IPS-15b (cell line): Measurements from ENCODE around the gene AP1G2.

Source experiments
- H3K27me3 ChIP-seq: one replicate; pipeline ENCODE4 v1.6.1; 2013; ENCODE audit warnings: low read length; ENCODE audit not compliant: control insufficient read depth, insufficient read depth
- H3K36me3 ChIP-seq: one replicate; pipeline ENCODE4 v1.6.1; 2013; ENCODE audit warnings: low read length; ENCODE audit not compliant: control insufficient read depth, insufficient read depth
- H3K4me1 ChIP-seq: one replicate; pipeline ENCODE4 v1.6.1; 2013; ENCODE audit warnings: mild to moderate bottlenecking, low read length; ENCODE audit not compliant: control insufficient read depth, insufficient read depth
- H3K4me3 ChIP-seq: one replicate; pipeline ENCODE4 v1.5.1; 2013; ENCODE audit warnings: low read depth, low read length
- H3K9ac ChIP-seq: one replicate; pipeline ENCODE4 v1.6.1; 2013; ENCODE audit warnings: low read depth, mild to moderate bottlenecking, low read length
- H3K9me3 ChIP-seq: one replicate; pipeline ENCODE4 v1.6.1; 2013; ENCODE audit warnings: mild to moderate bottlenecking, low read length; ENCODE audit not compliant: control insufficient read depth, insufficient read depth

The AP1G2 gene

GRCh38 chr14:23548351-23549318 lies 19.0 kb downstream of the AP1G2 start:
- Histone ChIP-seq H3K27me3 (no peaks in the 10 kb centered on the region), H3K4me3 (peak overlapping the region; percentile 88), H3K9ac (peak overlapping the region; percentile 17), H3K9me3 (no peaks in the 10 kb centered on the region), H3K4me1 (peaks cover 55% of the 10 kb centered on the region), H3K36me3 (no peaks in the 10 kb centered on the region)

DNA sequence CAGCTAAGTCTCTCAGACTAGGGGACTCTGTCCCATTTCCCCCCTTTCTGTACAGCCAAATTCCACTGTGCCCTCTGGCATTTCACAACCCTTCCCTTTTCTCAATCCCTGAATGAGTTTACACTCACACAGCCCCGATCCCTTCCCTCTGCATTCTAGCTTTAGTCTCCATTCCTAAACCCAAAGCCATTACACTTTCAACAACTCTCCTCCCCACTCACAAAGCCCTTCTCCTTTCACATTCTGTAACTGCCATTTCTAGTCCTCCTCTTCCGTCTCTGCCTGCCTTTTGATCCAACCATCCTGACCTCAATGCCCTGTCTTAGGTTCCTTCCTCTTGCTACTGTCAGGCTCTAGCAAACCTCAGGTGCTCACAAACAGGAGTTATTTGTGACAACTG lies 19.7 kb downstream of the AP1G2 start:
- peaks cover 61% of the 10 kb centered on the region for H3K4me1 ChIP-seq
- H3K9ac ChIP-seq, result peak overlapping the region; percentile 17
- H3K36me3 ChIP-seq, result no peaks in the 10 kb centered on the region

GRCh38 chr14:23546450-23547035 lies 21.0 kb downstream of the AP1G2 start:
- no peak overlapping the region for H3K9ac ChIP-seq
- H3K27me3 ChIP-seq, result no peaks in the 10 kb centered on the region
- peaks cover 61% of the 10 kb centered on the region for H3K4me1 ChIP-seq
- peaks cover 6% of the 10 kb centered on the region for H3K36me3 ChIP-seq
- H3K9me3 ChIP-seq, result no peaks in the 10 kb centered on the region
- H3K4me3 ChIP-seq, result no peak overlapping the region

More for the DNA sequence above, 19.7 kb downstream of the AP1G2 start:
- Histone ChIP-seq H3K9me3 (no peaks in the 10 kb centered on the region), H3K4me3 (no peak overlapping the region), H3K27me3 (no peaks in the 10 kb centered on the region)

DNA sequence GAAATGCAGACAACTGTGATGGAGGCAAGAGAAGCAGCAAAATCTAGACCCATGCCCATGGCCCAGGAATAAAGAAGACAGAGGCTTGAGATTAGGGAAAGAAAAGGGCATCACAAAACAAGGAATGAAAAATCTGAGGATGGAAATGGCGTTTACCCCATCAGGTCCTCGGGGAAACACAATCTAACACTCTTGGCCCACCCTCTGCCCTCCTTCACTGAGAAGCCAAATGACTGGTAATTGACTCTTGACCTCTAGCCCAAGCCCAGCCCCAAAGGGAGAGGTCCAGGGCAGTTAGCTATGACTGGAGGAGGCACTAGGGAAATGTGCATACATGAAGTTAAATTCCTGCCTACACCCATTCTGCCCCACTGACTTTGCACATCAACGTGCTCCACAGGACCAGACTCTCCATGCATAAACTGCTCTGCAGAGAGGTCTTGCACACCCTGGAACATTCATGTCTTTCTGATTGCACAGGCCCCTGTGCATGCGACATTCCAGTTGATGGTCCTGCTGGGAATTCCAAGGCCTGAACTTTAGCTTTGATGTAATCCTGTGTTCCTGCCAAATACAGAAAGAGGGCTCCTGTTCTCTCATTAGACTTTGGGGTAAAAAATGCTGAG lies 21.7 kb downstream of the AP1G2 start:
- Histone ChIP-seq H3K9me3 (no peaks in the 10 kb centered on the region), H3K4me3 (peak overlapping the region; percentile 50), H3K27me3 (no peaks in the 10 kb centered on the region), H3K9ac (peak overlapping the region; percentile 48), H3K4me1 (peaks cover 61% of the 10 kb centered on the region), H3K36me3 (peaks cover 6% of the 10 kb centered on the region)

DNA sequence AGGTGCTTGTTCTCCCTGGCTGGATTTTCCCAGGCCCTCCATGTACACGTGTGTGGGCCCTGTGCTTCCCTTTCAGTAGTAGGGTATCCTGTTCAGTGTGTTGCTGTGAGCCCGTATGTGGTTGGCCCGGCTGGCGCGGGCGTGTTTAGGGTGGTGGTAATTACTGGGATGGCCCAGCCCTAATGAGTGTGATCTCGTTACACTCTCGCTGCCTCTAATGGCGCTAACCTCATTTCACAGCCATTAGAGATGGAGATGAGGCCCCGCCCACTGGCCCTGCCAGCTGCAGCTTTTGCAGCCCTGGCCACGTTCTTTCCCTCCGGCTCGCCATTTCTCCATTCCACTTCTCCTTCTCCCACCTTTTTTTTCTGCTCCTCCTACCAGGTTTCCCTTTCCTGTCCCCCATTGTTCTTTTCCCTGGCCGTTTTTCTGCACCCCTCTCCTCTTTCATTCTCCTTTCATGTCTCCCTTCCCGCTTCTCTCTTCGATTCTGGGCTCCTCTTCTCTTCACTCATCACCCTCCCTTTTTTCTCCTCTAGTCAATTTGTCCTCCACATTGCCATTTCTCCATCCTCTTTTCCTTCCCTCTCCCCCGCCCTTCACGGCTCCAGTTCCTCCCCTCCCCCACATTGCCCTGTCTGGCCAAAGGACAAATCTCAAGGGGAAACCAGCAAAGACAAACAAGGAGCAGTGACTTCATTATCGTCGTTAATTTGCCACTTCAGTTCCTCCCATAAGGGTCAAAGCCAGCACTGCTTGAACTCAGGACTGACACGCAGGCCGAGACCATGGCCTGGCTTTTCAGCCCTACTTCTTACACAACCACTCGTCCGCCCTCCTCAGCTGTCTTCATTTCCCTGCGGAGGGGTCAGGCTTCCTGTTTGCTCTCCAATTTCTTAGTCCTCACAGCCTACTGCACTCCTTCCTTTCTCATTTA lies 22.8 kb downstream of the AP1G2 start:
- Histone ChIP-seq H3K36me3 (peaks cover 6% of the 10 kb centered on the region), H3K9ac (peak overlapping the region; percentile 48), H3K27me3 (no peaks in the 10 kb centered on the region), H3K4me1 (peaks cover 59% of the 10 kb centered on the region), H3K9me3 (no peaks in the 10 kb centered on the region), H3K4me3 (peak overlapping the region; percentile 50)

GRCh38 chr14:23543403-23543802 lies 24.2 kb downstream of the AP1G2 start:
- Histone ChIP-seq H3K36me3 (peaks cover 6% of the 10 kb centered on the region), H3K4me3 (no peak overlapping the region), H3K9me3 (no peaks in the 10 kb centered on the region), H3K9ac (no peak overlapping the region), H3K4me1 (peaks cover 55% of the 10 kb centered on the region), H3K27me3 (no peaks in the 10 kb centered on the region)

DNA sequence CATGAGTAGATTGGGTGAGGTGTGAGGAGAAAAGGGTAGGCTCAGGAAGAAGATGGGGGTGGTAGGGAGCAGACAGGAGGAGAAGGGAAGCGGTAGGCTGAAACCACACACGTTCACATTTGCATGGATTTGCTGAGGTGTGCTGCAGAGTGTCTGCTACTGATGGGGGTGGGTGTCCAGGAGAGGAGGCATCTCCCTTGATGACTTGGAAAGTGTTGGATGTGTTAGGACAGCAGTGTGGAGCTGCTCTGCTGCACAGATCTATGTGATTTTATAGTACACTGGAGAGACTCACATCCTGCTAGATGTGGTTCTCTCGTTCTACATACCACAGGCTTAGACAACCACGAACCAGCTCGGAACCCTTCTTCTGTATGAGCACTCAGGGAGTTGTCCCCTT lies 25.3 kb downstream of the AP1G2 start:
- no peak overlapping the region for H3K4me3 ChIP-seq
- peaks cover 44% of the 10 kb centered on the region for H3K4me1 ChIP-seq
- no peaks in the 10 kb centered on the region for H3K27me3 ChIP-seq
- H3K9me3 ChIP-seq, result no peaks in the 10 kb centered on the region
- no peak overlapping the region for H3K9ac ChIP-seq
- peaks cover 6% of the 10 kb centered on the region for H3K36me3 ChIP-seq

GRCh38 chr14:23540141-23540469 lies 27.5 kb downstream of the AP1G2 start:
- Histone ChIP-seq H3K27me3 (no peaks in the 10 kb centered on the region), H3K9me3 (no peaks in the 10 kb centered on the region), H3K4me1 (peaks cover 33% of the 10 kb centered on the region), H3K36me3 (peaks cover 8% of the 10 kb centered on the region), H3K4me3 (no peak overlapping the region), H3K9ac (no peak overlapping the region)

DNA sequence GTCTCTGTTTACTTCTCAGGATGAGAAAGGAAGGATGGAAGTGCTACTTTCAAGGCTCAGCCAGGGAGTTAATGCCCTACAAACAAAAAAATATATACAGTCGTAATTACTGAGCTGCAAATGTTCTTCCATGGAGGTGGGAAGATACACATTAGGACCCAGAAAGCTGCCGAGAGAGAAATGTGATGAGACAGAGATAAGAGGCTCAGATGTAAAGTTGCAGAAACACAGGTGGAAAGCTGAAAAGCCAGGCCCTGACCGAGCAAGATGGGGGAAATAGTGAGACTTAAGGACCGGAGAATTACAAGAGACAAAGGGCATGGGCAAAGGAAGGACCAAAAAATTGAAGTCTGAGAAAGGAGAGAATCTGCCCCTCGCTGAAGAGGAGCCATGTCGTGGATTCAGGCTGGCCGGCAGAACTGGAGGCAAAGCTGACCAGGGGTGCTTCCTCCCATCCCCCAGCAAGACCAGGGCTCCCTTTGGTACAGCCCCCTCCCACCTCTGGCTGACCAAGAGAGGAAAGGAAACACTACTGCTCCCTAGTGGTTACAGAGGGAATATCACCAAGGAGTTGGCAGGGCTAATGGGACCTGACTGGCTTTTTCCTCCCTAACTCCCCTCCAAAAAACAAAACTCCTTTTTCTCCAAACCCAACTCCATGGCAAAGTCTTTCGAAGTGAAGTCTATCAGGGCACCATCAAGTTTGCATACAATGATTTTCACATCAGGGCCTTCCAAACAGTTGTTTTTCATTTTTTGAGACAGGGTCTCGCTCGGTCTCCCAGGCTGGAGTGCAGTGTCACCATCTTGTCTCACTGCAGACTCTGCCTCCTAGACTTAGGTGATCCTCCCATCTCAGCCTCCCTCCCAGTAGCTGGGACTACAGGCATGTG lies 28.1 kb downstream of the AP1G2 start:
- Histone ChIP-seq H3K4me3 (peak overlapping the region; percentile 88), H3K9me3 (no peaks in the 10 kb centered on the region), H3K27me3 (no peaks in the 10 kb centered on the region), H3K36me3 (peaks cover 13% of the 10 kb centered on the region), H3K9ac (peak overlapping the region; percentile 71), H3K4me1 (peaks cover 31% of the 10 kb centered on the region)

DNA sequence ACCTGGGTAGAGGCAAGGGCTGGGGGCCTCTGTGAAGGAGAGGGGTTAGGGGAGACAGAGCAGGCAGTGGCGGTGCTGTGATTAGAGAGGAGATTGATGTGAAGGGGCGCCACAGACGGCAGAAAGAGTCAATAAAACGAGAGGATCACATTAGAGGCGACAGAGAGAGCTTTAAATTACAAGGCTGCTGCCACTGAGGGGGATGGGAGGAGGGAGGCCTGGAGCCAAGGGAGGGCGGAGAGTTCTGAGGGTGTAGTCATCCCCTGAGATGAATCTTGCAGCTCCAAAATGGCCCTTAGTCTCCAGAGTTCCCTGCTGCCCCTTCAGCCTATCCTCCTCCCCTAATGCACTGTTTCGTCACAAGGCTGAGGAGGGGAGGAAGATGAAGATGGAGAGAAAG lies 28.8 kb downstream of the AP1G2 start:
- Histone ChIP-seq H3K36me3 (peaks cover 20% of the 10 kb centered on the region), H3K9me3 (no peaks in the 10 kb centered on the region), H3K27me3 (no peaks in the 10 kb centered on the region), H3K4me3 (peak overlapping the region; percentile 88), H3K4me1 (peaks cover 28% of the 10 kb centered on the region), H3K9ac (peak overlapping the region; percentile 93)
